DND-41 (cell line): ENCODE data around the gene KCNN1.
A peak's percentile ranks its signal among the peaks of the same experiment; 100 is the strongest.

Experiments
- ATAC-seq: fragments of 200-7000 bp; cut with Tn5 transposase; 3 replicates; pipeline ENCODE4 v1.9.1; 2021; ENCODE audit warnings: low read depth; ENCODE audit not compliant: insufficient read depth
- DNase-seq: peaks from one replicate; pipeline ENCODE4 v3.0.0-alpha.2; 2020
- H2AFZ ChIP-seq: 2 replicates; pipeline ENCODE4 v1.6.0; 2012; ENCODE audit warnings: low read depth, low read length
- H3K27ac ChIP-seq: 2 replicates; pipeline ENCODE4 v1.5.1; 2012; ENCODE audit warnings: low read length, inconsistent platforms
- H3K27me3 ChIP-seq: fragments of 200-600 bp; sonication (generic); 2 replicates; pipeline ENCODE4 v1.6.0; 2012; ENCODE audit warnings: low read length, mild to moderate bottlenecking, inconsistent platforms; ENCODE audit not compliant: insufficient read depth, poor library complexity
- H3K36me3 ChIP-seq: 2 replicates; pipeline ENCODE4 v1.5.1; 2012; ENCODE audit warnings: low read length, inconsistent platforms; ENCODE audit not compliant: insufficient read depth
- H3K4me1 ChIP-seq: 2 replicates; pipeline ENCODE4 v1.5.1; 2012; ENCODE audit warnings: mild to moderate bottlenecking, low read length; ENCODE audit not compliant: insufficient read depth
- H3K4me2 ChIP-seq: 2 replicates; pipeline ENCODE4 v1.6.0; 2012; ENCODE audit warnings: mild to moderate bottlenecking, moderate library complexity, low read length, inconsistent platforms; ENCODE audit not compliant: insufficient read depth
- H3K4me3 ChIP-seq, 2 experiments: fragments of 200-600 bp in 1 of 2; shearing (Covaris generic) in 1 of 2; 2 replicates each; pipeline ENCODE4 v1.5.1; 2012 to 2016; ENCODE audit warnings: inconsistent platforms in 2 of 2, low read length in 2 of 2, mild to moderate bottlenecking in 2 of 2, low read depth in 1 of 2, moderate library complexity in 1 of 2
- H3K79me2 ChIP-seq: 2 replicates; pipeline ENCODE4 v1.6.0; 2012; ENCODE audit warnings: low read length, inconsistent platforms; ENCODE audit not compliant: insufficient read depth
- H3K9ac ChIP-seq: 2 replicates; pipeline ENCODE4 v1.6.0; 2012; ENCODE audit warnings: low read depth, mild to moderate bottlenecking, inconsistent platforms, low read length, moderate library complexity
- H3K9me3 ChIP-seq: 2 replicates; pipeline ENCODE4 v1.5.1; 2012; ENCODE audit warnings: low read length, moderate library complexity, mild to moderate bottlenecking, inconsistent platforms; ENCODE audit not compliant: insufficient read depth, severe bottlenecking
- H4K20me1 ChIP-seq: 2 replicates; pipeline ENCODE4 v1.6.0; 2012; ENCODE audit warnings: low read length; ENCODE audit not compliant: insufficient read depth
- CTCF ChIP-seq: IDR thresholded peaks from 2 replicates; pipeline ENCODE4 v1.5.1; 2012; ENCODE audit warnings: borderline replicate concordance, low read length, moderate library complexity, mild to moderate bottlenecking; ENCODE audit not compliant: poor library complexity, severe bottlenecking; ENCODE audit errors: extremely low read depth
- EZH2 ChIP-seq: IDR thresholded peaks from 3 replicates; pipeline ENCODE4 v1.6.1; 2012; ENCODE audit warnings: borderline replicate concordance, low read depth, mild to moderate bottlenecking, moderate library complexity, low read length, inconsistent platforms; ENCODE audit not compliant: severe bottlenecking

The KCNN1 gene

GRCh38 chr19:18007044-18007916, 40.4 kb downstream of the KCNN1 start:
- Histone ChIP-seq H3K79me2 (peaks cover 15% of the 10 kb centered on the region), H3K9ac (peak overlapping the region; percentile 65), H4K20me1 (no peaks in the 10 kb centered on the region), H3K4me3 (peak overlapping the region; percentile 1 to 55; a peak in 3 of 4 replicates), H3K27ac (peak overlapping the region; percentile 69), H3K36me3 (peaks cover 36% of the 10 kb centered on the region), H3K27me3 (no peaks in the 10 kb centered on the region), H2AFZ (peak overlapping the region; percentile 75), H3K9me3 (peaks cover 3% of the 10 kb centered on the region), H3K4me1 (peaks cover 36% of the 10 kb centered on the region), H3K4me2 (peak overlapping the region; percentile 83)
- peak; percentile 78 for DNase-seq
- TF ChIP-seq EZH2 (no peak), CTCF (peak; percentile 100)
- ATAC-seq: peak; percentile 84

GRCh38 chr19:18007917-18008673, 41.2 kb downstream of the KCNN1 start, which contains the start of gene ARRDC2:
TSS of gene ARRDC2 (plus strand) at chr19:18008170. CDS start at chr19:18008311, 141 bp downstream.
- H3K27ac ChIP-seq: peak within 1 kb of the TSS; percentile 84
- H3K9me3 ChIP-seq: peaks cover 3% of the 10 kb centered on the region
- H2AFZ ChIP-seq: peak within 1 kb of the TSS; percentile 78
- H3K79me2 ChIP-seq: peaks cover 14% of the 10 kb centered on the region
- ATAC-seq (peak; percentile 84), DNase-seq (peak; percentile 90)
- H3K4me1 ChIP-seq: peaks cover 34% of the 10 kb centered on the region
- no peaks in the 10 kb centered on the region for H3K27me3 ChIP-seq
- no peaks in the 10 kb centered on the region for H4K20me1 ChIP-seq
- H3K36me3 ChIP-seq: peaks cover 43% of the 10 kb centered on the region
- peak within 1 kb of the TSS; percentile 65 for H3K9ac ChIP-seq
- H3K4me2 ChIP-seq: peak within 1 kb of the TSS; percentile 83
- TF ChIP-seq EZH2: no peak
- no peak for TF ChIP-seq CTCF
- peak within 1 kb of the TSS; percentile 1 to 59; a peak in 3 of 4 replicates for H3K4me3 ChIP-seq

GRCh38 chr19:18008814-18009213, 41.9 kb downstream of the KCNN1 start:
- Histone ChIP-seq H4K20me1 (no peaks in the 10 kb centered on the region), H3K27me3 (no peaks in the 10 kb centered on the region), H3K4me3 (peak overlapping the region in 1 of 2 experiments; percentile 59; a peak in 2 of 4 replicates), H2AFZ (no peak overlapping the region), H3K27ac (peak overlapping the region; percentile 84), H3K79me2 (peaks cover 14% of the 10 kb centered on the region), H3K9ac (peak overlapping the region; percentile 65; the same call in 1 of the 2 replicates), H3K4me1 (peaks cover 41% of the 10 kb centered on the region), H3K4me2 (peak overlapping the region; percentile 83), H3K9me3 (peaks cover 3% of the 10 kb centered on the region), H3K36me3 (peaks cover 50% of the 10 kb centered on the region)
- TF ChIP-seq CTCF (no peak), EZH2 (no peak)
- DNase-seq (no peak), ATAC-seq (no peak)
